ENCODE results near the gene PTRH1. TPM values are rescaled to one million over a fixed set of nuclear protein-coding genes. Genes with fewer than 3 reads are reported as not detected.

PTRH1 gene
- total RNA-seq, 6 experiments from 2014 or later: 4.8 to 21.2 (median 6.8) TPM

DNA sequence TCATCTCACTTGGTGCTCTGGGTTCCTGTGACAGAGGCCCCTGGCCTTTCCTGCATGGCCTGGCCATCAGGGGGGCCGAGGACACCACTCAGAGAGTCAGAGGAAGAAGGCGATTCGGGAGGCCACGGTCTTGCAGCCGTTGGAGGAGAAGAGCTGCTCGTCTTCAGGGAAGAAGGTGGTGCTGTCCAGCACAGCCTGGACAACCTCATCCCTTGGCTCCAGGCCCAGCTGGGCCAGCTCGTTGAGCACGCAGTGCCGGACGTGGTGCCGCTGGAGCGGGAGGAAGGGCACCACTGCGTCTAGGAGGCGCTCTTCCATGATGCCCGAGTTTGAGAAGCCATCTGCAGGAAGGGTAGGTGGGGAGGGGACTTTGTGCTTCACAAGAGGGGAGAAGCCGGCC lies 16.5 kb upstream of the PTRH1 start:
- ATAC-seq (no peak), DNase-seq (no peak)
- Histone ChIP-seq H3K9me3 (no peaks in the 10 kb centered on the region), H3K27ac (no peak overlapping the region), H3K4me1 (peaks cover 0 to 6% (median 3%) of the 10 kb centered on the region in 4 donors), H3K4me3 (no peak overlapping the region), H3K36me3 (no peaks in the 10 kb centered on the region), H3K27me3 (no peaks in the 10 kb centered on the region)
- 71% methylated on average over 5 of the region's 16 CpGs for WGBS (ENCODE audit: insufficient coverage, low coverage, low lambda C conversion rate, missing lambda C conversion rate)
- intact Hi-C loops (cut with DNase I): loop anchor here (5.0 to 10.0 kb wide), 3 partner anchors 140 to 145 kb away; partner anchors contain the start of gene AK1 (in 1 of the 2)
- TF ChIP-seq POLR2A (IDR thresholded peaks at IDR 0.05): no peak
- TF ChIP-seq, protein P1, sequence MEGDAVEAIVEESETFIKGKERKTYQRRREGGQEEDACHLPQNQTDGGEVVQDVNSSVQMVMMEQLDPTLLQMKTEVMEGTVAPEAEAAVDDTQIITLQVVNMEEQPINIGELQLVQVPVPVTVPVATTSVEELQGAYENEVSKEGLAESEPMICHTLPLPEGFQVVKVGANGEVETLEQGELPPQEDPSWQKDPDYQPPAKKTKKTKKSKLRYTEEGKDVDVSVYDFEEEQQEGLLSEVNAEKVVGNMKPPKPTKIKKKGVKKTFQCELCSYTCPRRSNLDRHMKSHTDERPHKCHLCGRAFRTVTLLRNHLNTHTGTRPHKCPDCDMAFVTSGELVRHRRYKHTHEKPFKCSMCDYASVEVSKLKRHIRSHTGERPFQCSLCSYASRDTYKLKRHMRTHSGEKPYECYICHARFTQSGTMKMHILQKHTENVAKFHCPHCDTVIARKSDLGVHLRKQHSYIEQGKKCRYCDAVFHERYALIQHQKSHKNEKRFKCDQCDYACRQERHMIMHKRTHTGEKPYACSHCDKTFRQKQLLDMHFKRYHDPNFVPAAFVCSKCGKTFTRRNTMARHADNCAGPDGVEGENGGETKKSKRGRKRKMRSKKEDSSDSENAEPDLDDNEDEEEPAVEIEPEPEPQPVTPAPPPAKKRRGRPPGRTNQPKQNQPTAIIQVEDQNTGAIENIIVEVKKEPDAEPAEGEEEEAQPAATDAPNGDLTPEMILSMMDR (IDR thresholded peaks at IDR 0.05): no peak

DNA sequence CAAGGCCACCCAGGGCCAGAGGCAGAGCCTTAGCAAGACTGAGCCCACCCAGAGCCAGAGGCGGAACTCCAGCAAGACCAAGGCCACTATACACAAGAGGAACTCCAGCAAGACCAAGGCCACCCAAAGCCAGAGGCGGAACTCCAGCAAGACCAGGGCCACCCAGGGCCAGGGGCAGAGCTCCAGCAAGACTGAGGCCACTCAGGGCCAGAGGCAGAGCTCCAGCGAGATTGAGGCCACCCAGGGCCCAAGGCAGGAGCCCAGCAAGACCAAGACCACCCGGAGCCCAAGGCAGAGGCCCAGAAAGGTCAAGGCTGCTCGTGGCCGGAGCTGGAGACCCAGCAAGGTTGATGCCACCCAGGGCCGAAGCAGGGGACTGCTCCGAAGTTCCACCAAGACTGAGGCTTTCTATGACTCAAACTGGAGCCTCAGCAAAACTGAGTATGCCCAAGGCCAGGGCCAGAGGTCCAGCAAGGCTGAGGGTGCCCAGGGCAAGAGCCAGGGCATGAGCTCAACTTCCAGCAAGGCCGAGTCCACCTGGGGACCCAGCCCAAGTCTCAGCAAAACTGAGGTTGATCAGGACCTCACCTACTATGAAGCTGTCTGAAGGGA lies 15.4 kb upstream of the PTRH1 start:
- Histone ChIP-seq H3K27me3 (no peaks in the 10 kb centered on the region), H3K36me3 (no peaks in the 10 kb centered on the region), H3K27ac (no peak overlapping the region), H3K4me1 (peaks cover 0 to 6% (median 3%) of the 10 kb centered on the region in 4 donors), H3K4me3 (no peak overlapping the region), H3K9me3 (no peaks in the 10 kb centered on the region)
- intact Hi-C loops (cut with DNase I): loop anchor here (5.0 to 10.0 kb wide), 3 partner anchors 139 to 144 kb away; partner anchors contain the start of gene AK1 (in 1 of the 2)
- ATAC-seq: no peak
- DNase-seq: no peak
- no CpG with 5 or more reads among the region's 9 CpGs for WGBS (ENCODE audit: insufficient coverage, low coverage, low lambda C conversion rate, missing lambda C conversion rate)
- TF ChIP-seq, protein P1 (IDR thresholded peaks at IDR 0.05): no peak
- TF ChIP-seq POLR2A (IDR thresholded peaks at IDR 0.05): no peak

DNA sequence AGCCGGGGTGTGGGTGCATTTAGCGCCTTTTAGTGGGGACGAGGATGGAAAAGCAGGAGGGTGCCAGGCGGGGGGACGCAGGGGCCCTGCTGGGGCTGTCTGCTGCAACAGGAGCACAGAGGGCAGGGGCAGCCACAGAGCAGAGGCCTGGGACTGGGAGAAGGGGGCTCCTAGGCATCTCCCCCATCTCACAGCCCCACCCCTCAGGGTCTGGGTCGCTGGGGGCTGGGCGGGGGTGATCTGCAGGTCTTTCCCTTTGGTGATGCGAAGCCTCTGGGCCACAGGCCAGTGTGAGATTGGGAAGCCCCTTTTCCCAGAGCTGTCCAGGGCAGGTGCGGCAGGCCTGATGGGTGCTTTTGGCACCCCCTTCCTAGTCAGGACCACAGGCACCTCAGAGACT lies 14.8 kb upstream of the PTRH1 start:
- no peaks in the 10 kb centered on the region for H3K27me3 ChIP-seq
- peaks cover 0 to 6% (median 3%) of the 10 kb centered on the region in 4 donors for H3K4me1 ChIP-seq
- H3K36me3 ChIP-seq: no peaks in the 10 kb centered on the region
- no CpG with 5 or more reads among the region's 9 CpGs for WGBS (ENCODE audit: insufficient coverage, low coverage, low lambda C conversion rate, missing lambda C conversion rate)
- DNase-seq (no peak), ATAC-seq (no peak)
- H3K9me3 ChIP-seq: no peaks in the 10 kb centered on the region
- intact Hi-C loops (cut with DNase I): loop anchor here (5.0 to 10.0 kb wide), 3 partner anchors 138 to 145 kb away; partner anchors contain the start of gene AK1 (in 1 of the 2)
- H3K4me3 ChIP-seq: no peak overlapping the region
- TF ChIP-seq POLR2A (IDR thresholded peaks at IDR 0.05): no peak
- TF ChIP-seq, protein P1 (IDR thresholded peaks at IDR 0.05): no peak
- no peak overlapping the region for H3K27ac ChIP-seq

DNA sequence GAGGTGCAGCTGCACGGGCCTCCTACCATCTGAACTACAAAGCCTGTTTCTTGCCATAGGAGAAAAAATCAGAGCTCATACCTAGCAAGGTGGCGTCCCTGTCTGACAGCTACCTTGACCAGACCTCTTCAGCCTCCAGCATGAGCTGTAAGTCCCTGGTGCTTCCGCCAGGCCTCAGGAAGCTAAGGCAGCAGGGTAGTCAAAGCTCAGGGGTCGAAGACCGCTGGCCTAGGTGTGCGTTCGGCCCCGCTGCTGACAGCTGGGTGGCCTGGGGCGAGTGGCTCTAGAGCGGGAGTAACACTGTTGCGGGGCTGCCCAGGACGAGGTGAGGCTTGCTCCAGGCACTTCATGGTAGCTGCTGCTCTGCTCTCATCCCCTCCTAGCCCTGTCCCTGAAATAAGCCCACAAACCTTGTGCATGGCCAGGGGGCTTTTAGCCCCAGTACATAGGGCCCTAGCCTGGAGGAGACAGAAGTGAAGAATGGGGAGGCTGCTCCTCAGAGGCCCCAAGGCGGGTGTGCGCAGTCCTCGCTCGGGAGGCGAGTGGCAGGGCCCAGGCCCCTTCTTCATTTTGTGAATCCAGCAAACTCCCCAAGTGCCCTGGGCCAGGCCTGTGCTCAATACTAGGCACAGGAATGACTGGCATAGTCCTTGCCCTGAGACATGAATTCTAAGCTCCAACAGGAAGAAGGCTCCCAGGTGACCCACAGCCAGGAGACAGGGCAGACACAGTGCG lies 14.2 kb upstream of the PTRH1 start:
- WGBS (ENCODE audit: insufficient coverage, low coverage, low lambda C conversion rate, missing lambda C conversion rate): 50% methylated on average over 1 of the region's 18 CpGs
- no peak for ATAC-seq
- TF ChIP-seq POLR2A (IDR thresholded peaks at IDR 0.05): no peak
- TF ChIP-seq, protein P1 (IDR thresholded peaks at IDR 0.05): no peak
- no peak overlapping the region for H3K4me3 ChIP-seq
- intact Hi-C loops (cut with DNase I): loop anchor here (5.0 to 10.0 kb wide), 4 partner anchors 137 to 225 kb away; partner anchors contain the start of gene AK1 (in 1 of the 2)
- no peak overlapping the region for H3K27ac ChIP-seq
- H3K9me3 ChIP-seq: no peaks in the 10 kb centered on the region
- H3K36me3 ChIP-seq: no peaks in the 10 kb centered on the region
- H3K4me1 ChIP-seq: peaks cover 0 to 6% (median 3%) of the 10 kb centered on the region in 4 donors
- no peak for DNase-seq
- H3K27me3 ChIP-seq: no peaks in the 10 kb centered on the region
